Measurements from ENCODE around the gene CD151. TPM values are rescaled to one million over a fixed set of nuclear protein-coding genes. Genes with fewer than 3 reads are reported as not detected.

The CD151 gene
- total RNA-seq, 4 donors from 2014 or later = 135 to 326 (median 298) TPM

GRCh38 chr11:792535-792821 lies 40.3 kb upstream of the CD151 start:
- Histone ChIP-seq H3K27me3 (no peaks in the 10 kb centered on the region), H3K4me3 (replicated peaks in 1 of 3) (no peak overlapping the region), H3K9me3 (no peaks in the 10 kb centered on the region), H3K27ac (no peak overlapping the region), H3K4me1 (peaks cover 25 to 30% of the 10 kb centered on the region in 2 donors), H3K36me3 (no peaks in the 10 kb centered on the region)
- intact Hi-C loops (cut with DNase I) = no loop called here
- TF ChIP-seq POLR2A (IDR thresholded peaks at IDR 0.05) (no peak), CTCF (IDR thresholded peaks at IDR 0.05) (no peak)
- 87 to 97% methylated on average over 4 to 5 of the region's 15 CpGs for WGBS, 2 donors
- DNase-seq = no peak

- peaks cover 25 to 30% of the 10 kb centered on the region in 2 donors for H3K4me1 ChIP-seq
- 91 to 93% methylated on average over 8 to 13 of the region's 13 CpGs for WGBS, 2 donors
- TF ChIP-seq POLR2A (IDR thresholded peaks at IDR 0.05) (no peak), CTCF (IDR thresholded peaks at IDR 0.05) (no peak)
- no peak for DNase-seq
- no peak overlapping the region for H3K4me3 ChIP-seq (replicated peaks in 1 of 3)
- intact Hi-C loops (cut with DNase I) = no loop called here
- no peaks in the 10 kb centered on the region for H3K27me3 ChIP-seq
- no peak overlapping the region for H3K27ac ChIP-seq
- no peaks in the 10 kb centered on the region for H3K9me3 ChIP-seq
- no peaks in the 10 kb centered on the region for H3K36me3 ChIP-seq
Measured at GRCh38 chr11:792873-793272, 39.9 kb upstream of the CD151 start.

- no peak overlapping the region for H3K4me3 ChIP-seq (replicated peaks in 1 of 3)
- no peaks in the 10 kb centered on the region for H3K36me3 ChIP-seq
- TF ChIP-seq CTCF (IDR thresholded peaks at IDR 0.05) (no peak), POLR2A (IDR thresholded peaks at IDR 0.05) (no peak)
- peaks cover 29 to 34% of the 10 kb centered on the region in 2 donors for H3K4me1 ChIP-seq
- H3K27ac ChIP-seq = no peak overlapping the region
- WGBS, 2 donors = 91 to 96% methylated on average over 3 to 4 of the region's 7 CpGs
- DNase-seq = no peak
- no peaks in the 10 kb centered on the region for H3K27me3 ChIP-seq
- intact Hi-C loops (cut with DNase I) = no loop called here
- no peaks in the 10 kb centered on the region for H3K9me3 ChIP-seq
Measured at GRCh38 chr11:793556-793955, 39.2 kb upstream of the CD151 start.

- no peaks in the 10 kb centered on the region for H3K36me3 ChIP-seq
- intact Hi-C loops (cut with DNase I) = no loop called here
- DNase-seq = no peak
- no peaks in the 10 kb centered on the region for H3K27me3 ChIP-seq
- no peak overlapping the region for H3K27ac ChIP-seq
- no peak overlapping the region for H3K4me3 ChIP-seq (replicated peaks in 1 of 3)
- 94 to 98% methylated on average over 7 to 26 of the region's 31 CpGs for WGBS, 2 donors
- TF ChIP-seq CTCF (IDR thresholded peaks at IDR 0.05) (no peak), POLR2A (IDR thresholded peaks at IDR 0.05) (no peak)
- H3K9me3 ChIP-seq = no peaks in the 10 kb centered on the region
- H3K4me1 ChIP-seq = peaks cover 31 to 36% of the 10 kb centered on the region in 2 donors
Measured at GRCh38 chr11:794013-794765, 38.6 kb upstream of the CD151 start.

- peak overlapping the region in 1 of 3 donors; percentile 16 for H3K27ac ChIP-seq
- H3K4me1 ChIP-seq = peaks cover 30 to 31% of the 10 kb centered on the region in 2 donors
- H3K9me3 ChIP-seq = no peaks in the 10 kb centered on the region
- no peaks in the 10 kb centered on the region for H3K36me3 ChIP-seq
- 56 to 63% methylated on average over 23 to 28 of the region's 38 CpGs for whole genome bisulfite sequencing, 2 donors
- no peak for TF ChIP-seq POLR2A (IDR thresholded peaks at IDR 0.05)
- no peak for TF ChIP-seq CTCF (IDR thresholded peaks at IDR 0.05)
- peak; percentile 45 to 47 for DNase-seq
- H3K27me3 ChIP-seq = no peaks in the 10 kb centered on the region
- peak overlapping the region in 1 of 3 donors; percentile 71 for H3K4me3 ChIP-seq (replicated peaks in 1 of 3)
- intact Hi-C loops (cut with DNase I) = no loop called here
Measured at GRCh38 chr11:794766-795633, 37.8 kb upstream of the CD151 start.

Measured in thyroid gland (tissue), 4 donors.